Measurements from ENCODE around the gene S100A1. TPM values are rescaled to one million over a fixed set of nuclear protein-coding genes. Genes with fewer than 3 reads are reported as not detected.

The S100A1 gene
- total and polyA plus RNA-seq, 2 of the 13 experiments (the other 11 are each of a cell fraction or from before 2014, with no cell fraction given), result 120 to 251 TPM

GRCh38 chr1:153670257-153670858 lies 42.1 kb downstream of the S100A1 start:
- intact Hi-C loops (cut with micrococcal nuclease; ENCODE audit: unreplicated experiment), result loop anchor here (5.0 kb wide), 2 partner anchors 38 to 57 kb away; partner anchors contain the start of genes CHTOP and INTS3
- POLR2A ChIA-PET, result interaction anchor here (2.1 kb wide), 1 partner anchor 36 kb away, joined by 9 read pairs; the partner anchor contains the start of gene CHTOP
- TF ChIP-seq MLXIP (CRISPR knock-in tag; IDR thresholded peaks at IDR 0.05; ENCODE audit: borderline replicate concordance) (no peak), ZNF709 (CRISPR knock-in tag; IDR thresholded peaks at IDR 0.05) (0 out of 2 replicates have a peak, but pooled peaks have one; percentile 42), PHF8 (CRISPR knock-in tag; IDR thresholded peaks at IDR 0.05) (no peak), TEF (CRISPR knock-in tag; IDR thresholded peaks at IDR 0.05) (no peak), NFATC3 (CRISPR knock-in tag; IDR thresholded peaks at IDR 0.05) (no peak), RFX1 (IDR thresholded peaks at IDR 0.05) (no peak), DBP (CRISPR knock-in tag; IDR thresholded peaks at IDR 0.05; ENCODE audit: not compliant biosample characterization) (no peak), FOXK2 (IDR thresholded peaks at IDR 0.05) (no peak), ZBTB39 (CRISPR knock-in tag; IDR thresholded peaks at IDR 0.05) (no peak), SMYD3 (CRISPR knock-in tag; IDR thresholded peaks at IDR 0.05) (0 out of 2 replicates have a peak, but pooled peaks have one; percentile 8), ZFP91 (CRISPR knock-in tag; IDR thresholded peaks at IDR 0.05; ENCODE audit: borderline replicate concordance) (no peak), KLF11 (CRISPR knock-in tag; IDR thresholded peaks at IDR 0.05) (no peak), ZBTB42 (CRISPR knock-in tag; IDR thresholded peaks at IDR 0.05) (no peak; the same call in 1 of the 2 replicates), ZMYM3 (CRISPR knock-in tag; IDR thresholded peaks at IDR 0.05) (no peak), MBD4 (IDR thresholded peaks at IDR 0.05; ENCODE audit: borderline replicate concordance, low read length) (no peak), ZNF12 (CRISPR knock-in tag; IDR thresholded peaks at IDR 0.05) (0 out of 2 replicates have a peak, but pooled peaks have one; percentile 27), KMT2A (CRISPR knock-in tag; IDR thresholded peaks at IDR 0.05) (0 out of 2 replicates have a peak, but pooled peaks have one; percentile 6)

More at GRCh38 chr1:153670257-153670858, 42.1 kb downstream of the S100A1 start:
- Histone ChIP-seq H3K9me3 (ENCODE audit: low read length) (no peaks in the 10 kb centered on the region), H2AFZ (ENCODE audit: low read length) (no peak overlapping the region), H3K36me3 (replicated peaks in 1 of 2; ENCODE audit: control insufficient read depth in 1 of 2, insufficient read depth in 2 of 2, low read length in 2 of 2) (peaks cover 18 to 38% of the 10 kb centered on the region in 2 experiments), H3K4me3 (replicated peaks in 1 of 3; ENCODE audit: insufficient read depth in 1 of 3, low read depth in 2 of 3, low read length in 3 of 3) (peak overlapping the region; percentile 65 to 83 (median 83)), H4K20me1 (ENCODE audit: insufficient read depth, low read length) (no peaks in the 10 kb centered on the region), H3K27ac (ENCODE audit: extremely low read length, insufficient read depth, low read length) (peak overlapping the region; percentile 78), H3K4me2 (ENCODE audit: low read depth, low read length) (peak overlapping the region; percentile 81), H3K79me2 (ENCODE audit: insufficient read depth, low read length) (peaks cover 33% of the 10 kb centered on the region), H3K4me1 (ENCODE audit: insufficient read depth, low read length) (peaks cover 29% of the 10 kb centered on the region), H3K9ac (ENCODE audit: insufficient read depth, low read depth, low read length) (peak overlapping the region; percentile 96), H3K27me3 (ENCODE audit: control insufficient read depth in 1 of 2, insufficient read depth in 2 of 2, low read length in 2 of 2) (no peaks in the 10 kb centered on the region; a peak in 1 of 5 replicates)
- BruUV-seq (replicated peaks), result TSS peak; percentile 88
- ATAC-seq, result no peak; the same call in 2 of the 3 replicates
- no peak for DNase-seq (ENCODE audit: low spot score)
- no peak for FAIRE-seq
- in situ Hi-C loops (cut with HindIII; ENCODE audit: extremely low pct_ligation_motif_present, low pct_unique_long_range_greater_than_20kb), result no loop called here
- CTCF ChIA-PET (ENCODE audit: low intra/inter-chr PET ratio, low total read pairs), result no interaction called here
- WGBS (ENCODE audit: low lambda C conversion rate), result 1% methylated on average over 20 of the region's 22 CpGs
